Activated B cell treated with CpG ODN at 0.5 μM for 24 hours (primary cell): ENCODE results near the gene TLX2. TPM values are rescaled to one million over a fixed set of nuclear protein-coding genes. Genes with fewer than 3 reads are reported as not detected.

Experiments used
- ATAC-seq: fragments of 200-7000 bp; cut with Tn5 transposase; one replicate; pipeline ENCODE4 v1.10.0; 2021; ENCODE audit warnings: low read depth, mild to moderate bottlenecking, moderate library complexity
- CTCF ChIA-PET: fragments of 350-600 bp; sonication (Branson Sonifier 250); formaldehyde crosslinking; loops from one replicate; lab custom pipeline; 2021; ENCODE audit warnings: antibody characterized with exemption; lab: Charles Lee
- POLR2A ChIA-PET: fragments of 350-600 bp; sonication (Branson Sonifier 250); formaldehyde crosslinking; loops from one replicate; lab custom pipeline; 2021; ENCODE audit warnings: antibody characterized with exemption; lab: Charles Lee
- DNase-seq: peaks from one replicate; pipeline ENCODE4 v3.0.0; 2022
- H3K27ac Mint-ChIP-seq: one replicate; pipeline ENCODE4 v1.8.0; 2020; ENCODE audit warnings: mixed read lengths
- H3K27me3 Mint-ChIP-seq: one replicate; pipeline ENCODE4 v1.8.0; 2021; ENCODE audit warnings: mixed read lengths
- H3K36me3 Mint-ChIP-seq: one replicate; pipeline ENCODE4 v1.8.0; 2021; ENCODE audit warnings: low read depth, mixed read lengths
- H3K4me1 Mint-ChIP-seq: one replicate; pipeline ENCODE4 v1.8.0; 2021; ENCODE audit warnings: mixed read lengths
- H3K4me3 Mint-ChIP-seq: one replicate; pipeline ENCODE4 v1.8.0; 2020; ENCODE audit warnings: mild to moderate bottlenecking, mixed read lengths
- H3K9me3 Mint-ChIP-seq: one replicate; pipeline ENCODE4 v1.8.0; 2020; ENCODE audit warnings: mixed read lengths
- intact Hi-C: fragments of 100-400 bp; cut with micrococcal nuclease; formaldehyde crosslinking; loops from one replicate; pipeline ENCODE4 v1.15.1; 2024
- total RNA-seq: library from RNA; stranded (reverse); gene quantifications from 2 replicates; pipeline ENCODE4 v1.2.3, GENCODE V29; 2022
- TF ChIP-seq, protein P1 (sequence below): fragments of 200-600 bp; IDR thresholded peaks from one replicate; pipeline ENCODE4 v1.8.0; 2022; ENCODE audit warnings: antibody characterized with exemption, mild to moderate bottlenecking

Gene TLX2
- total RNA-seq, 1 donor from 2014 or later: not detected

DNA sequence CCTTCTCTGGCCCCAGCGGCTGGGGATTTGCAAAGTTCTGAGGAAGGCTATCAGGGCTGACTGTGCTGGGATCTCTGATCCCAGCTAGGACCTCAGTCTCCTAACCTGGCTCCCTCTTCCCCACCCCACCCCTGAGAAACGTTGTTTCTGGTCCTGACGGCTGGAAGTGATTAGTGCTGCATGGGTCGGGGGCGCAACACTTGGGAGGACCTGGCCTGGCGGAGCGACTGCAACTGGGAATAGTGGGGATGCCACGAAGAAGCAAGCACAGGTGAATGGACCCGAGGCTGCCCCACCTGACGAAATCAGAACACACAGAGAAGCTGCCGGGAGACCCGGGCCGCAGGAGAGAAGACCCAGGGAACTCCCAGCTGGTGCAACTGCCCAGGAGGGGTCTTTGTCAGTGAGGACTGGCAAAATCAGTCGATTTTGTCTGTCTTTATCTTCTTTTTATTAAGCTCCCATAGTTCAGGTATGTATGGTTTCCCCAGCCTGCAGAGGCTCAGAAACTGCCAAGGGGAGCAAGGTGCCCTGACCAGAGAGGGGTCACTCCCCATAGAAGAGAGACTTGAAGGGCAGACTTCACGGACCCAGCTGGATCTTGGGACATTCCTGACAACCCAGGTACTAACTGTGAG lies 14.2 kb upstream of the TLX2 start:
- Mint-ChIP-seq H3K4me1 (peaks cover 54% of the 10 kb centered on the region), H3K36me3 (peaks cover 14% of the 10 kb centered on the region), H3K27me3 (peaks cover 38% of the 10 kb centered on the region), H3K27ac (no peak overlapping the region), H3K9me3 (no peaks in the 10 kb centered on the region), H3K4me3 (peak overlapping the region; percentile 32)
- CTCF ChIA-PET: interaction anchor here (0.9 to 1.5 kb wide), 3 partner anchors 17 to 85 kb away, joined by 3 to 5 read pairs (median 3); partner anchors contain the start of genes CCDC142 and TTC31
- ATAC-seq (no peak), DNase-seq (no peak)
- intact Hi-C loops: loop anchor here (2.0 to 10.0 kb wide), 3 partner anchors 15 to 335 kb away; partner anchors contain the start of genes HK2, SEMA4F and TLX2
- POLR2A ChIA-PET: interaction anchor here (1.0 to 2.5 kb wide), 9 partner anchors 9 to 88 kb away, joined by 3 to 11 read pairs (median 4); partner anchors contain the start of genes AUP1, CCDC142, HTRA2 and MRPL53
- TF ChIP-seq, protein P1, sequence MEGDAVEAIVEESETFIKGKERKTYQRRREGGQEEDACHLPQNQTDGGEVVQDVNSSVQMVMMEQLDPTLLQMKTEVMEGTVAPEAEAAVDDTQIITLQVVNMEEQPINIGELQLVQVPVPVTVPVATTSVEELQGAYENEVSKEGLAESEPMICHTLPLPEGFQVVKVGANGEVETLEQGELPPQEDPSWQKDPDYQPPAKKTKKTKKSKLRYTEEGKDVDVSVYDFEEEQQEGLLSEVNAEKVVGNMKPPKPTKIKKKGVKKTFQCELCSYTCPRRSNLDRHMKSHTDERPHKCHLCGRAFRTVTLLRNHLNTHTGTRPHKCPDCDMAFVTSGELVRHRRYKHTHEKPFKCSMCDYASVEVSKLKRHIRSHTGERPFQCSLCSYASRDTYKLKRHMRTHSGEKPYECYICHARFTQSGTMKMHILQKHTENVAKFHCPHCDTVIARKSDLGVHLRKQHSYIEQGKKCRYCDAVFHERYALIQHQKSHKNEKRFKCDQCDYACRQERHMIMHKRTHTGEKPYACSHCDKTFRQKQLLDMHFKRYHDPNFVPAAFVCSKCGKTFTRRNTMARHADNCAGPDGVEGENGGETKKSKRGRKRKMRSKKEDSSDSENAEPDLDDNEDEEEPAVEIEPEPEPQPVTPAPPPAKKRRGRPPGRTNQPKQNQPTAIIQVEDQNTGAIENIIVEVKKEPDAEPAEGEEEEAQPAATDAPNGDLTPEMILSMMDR: no peak

DNA sequence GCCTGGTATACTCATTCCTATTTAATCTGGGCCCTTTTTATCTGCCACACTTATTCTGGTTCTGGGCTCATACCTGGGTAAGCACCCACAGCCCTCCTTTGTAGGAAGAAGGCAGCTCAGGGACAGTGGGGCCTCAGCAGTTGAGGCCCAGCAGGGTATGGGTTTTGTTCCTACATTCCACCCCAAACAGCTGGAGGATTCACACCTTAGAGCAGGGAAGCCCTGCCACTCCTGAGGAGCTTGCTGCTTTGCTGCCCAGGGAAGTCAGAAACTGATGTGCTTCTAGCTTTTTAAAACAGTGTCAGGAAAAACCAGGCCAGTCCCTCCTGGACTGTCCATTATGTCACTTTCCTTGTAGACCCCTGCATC lies 13.7 kb upstream of the TLX2 start:
- peaks cover 19% of the 10 kb centered on the region for H3K36me3 Mint-ChIP-seq
- no peaks in the 10 kb centered on the region for H3K9me3 Mint-ChIP-seq
- ChIA-PET POLR2A (interaction anchor here (0.7 to 2.5 kb wide), 8 partner anchors 8 to 87 kb away, joined by 3 to 11 read pairs (median 4); partner anchors contain the start of genes AUP1, CCDC142, HTRA2 and MRPL53), CTCF (interaction anchor here (1.1 to 1.5 kb wide), 4 partner anchors 29 to 90 kb away, joined by 3 to 5 read pairs (median 4); partner anchors contain the start of genes AUP1 and HTRA2)
- TF ChIP-seq, protein P1: no peak
- peaks cover 38% of the 10 kb centered on the region for H3K27me3 Mint-ChIP-seq
- ATAC-seq (no peak), DNase-seq (no peak)
- H3K4me3 Mint-ChIP-seq: no peak overlapping the region
- intact Hi-C loops: loop anchor here (10.0 kb wide), 2 partner anchors 154 to 334 kb away; partner anchors contain the start of genes HK2 and SEMA4F
- no peak overlapping the region for H3K27ac Mint-ChIP-seq
- peaks cover 59% of the 10 kb centered on the region for H3K4me1 Mint-ChIP-seq

DNA sequence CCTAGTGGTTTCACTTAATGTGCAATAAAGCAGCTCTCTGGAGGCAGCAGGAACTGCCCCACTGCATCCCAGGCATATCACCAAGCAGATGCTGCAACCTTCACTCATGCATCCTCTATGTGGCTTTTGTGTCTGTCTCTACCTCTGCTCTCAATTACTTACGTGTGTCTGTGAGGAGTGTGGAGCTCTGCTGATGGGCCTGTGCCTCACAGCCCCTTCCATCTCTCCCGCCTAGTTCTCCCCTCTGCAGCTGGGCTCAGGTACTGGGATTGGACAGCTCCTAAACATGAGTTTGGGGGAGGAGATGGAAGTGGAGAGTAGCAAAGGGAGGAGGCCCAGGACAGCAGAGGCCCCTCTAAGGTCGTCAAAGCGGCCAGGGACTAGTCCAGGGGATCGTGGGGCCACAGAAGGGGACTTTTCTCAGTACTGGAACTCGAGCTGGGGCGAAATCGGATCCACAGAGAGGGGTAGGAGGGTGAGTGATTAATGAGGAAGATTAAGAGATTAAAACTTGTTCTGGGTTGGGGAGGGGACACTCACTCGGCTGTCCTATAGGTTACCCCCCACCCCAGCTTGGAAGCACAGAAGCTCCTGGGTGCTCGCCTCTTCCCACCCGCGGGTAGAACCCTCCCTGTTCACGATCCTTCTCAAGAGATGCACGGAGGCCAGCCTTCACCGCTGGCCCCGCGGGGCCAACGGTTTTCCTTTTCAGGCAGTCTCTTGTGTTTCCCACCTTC lies 12.7 kb upstream of the TLX2 start:
- POLR2A ChIA-PET: interaction anchor here (0.6 to 2.3 kb wide), 6 partner anchors 11 to 96 kb away, joined by 3 to 10 read pairs (median 4); partner anchors contain the start of genes AUP1, CCDC142, HTRA2 and MRPL53
- Mint-ChIP-seq H3K36me3 (peaks cover 22% of the 10 kb centered on the region), H3K9me3 (no peaks in the 10 kb centered on the region), H3K4me3 (peak overlapping the region; percentile 81), H3K27ac (no peak overlapping the region), H3K27me3 (peaks cover 38% of the 10 kb centered on the region), H3K4me1 (peaks cover 62% of the 10 kb centered on the region)
- intact Hi-C loops: loop anchor here (10.0 kb wide), 2 partner anchors 153 to 333 kb away; partner anchors contain the start of genes HK2 and SEMA4F
- ATAC-seq (no peak), DNase-seq (no peak)
- CTCF ChIA-PET: interaction anchor here (1.1 to 1.4 kb wide), 3 partner anchors 28 to 89 kb away, joined by 3 to 4 read pairs (median 3); partner anchors contain the start of genes AUP1 and HTRA2
- TF ChIP-seq, protein P1: no peak

DNA sequence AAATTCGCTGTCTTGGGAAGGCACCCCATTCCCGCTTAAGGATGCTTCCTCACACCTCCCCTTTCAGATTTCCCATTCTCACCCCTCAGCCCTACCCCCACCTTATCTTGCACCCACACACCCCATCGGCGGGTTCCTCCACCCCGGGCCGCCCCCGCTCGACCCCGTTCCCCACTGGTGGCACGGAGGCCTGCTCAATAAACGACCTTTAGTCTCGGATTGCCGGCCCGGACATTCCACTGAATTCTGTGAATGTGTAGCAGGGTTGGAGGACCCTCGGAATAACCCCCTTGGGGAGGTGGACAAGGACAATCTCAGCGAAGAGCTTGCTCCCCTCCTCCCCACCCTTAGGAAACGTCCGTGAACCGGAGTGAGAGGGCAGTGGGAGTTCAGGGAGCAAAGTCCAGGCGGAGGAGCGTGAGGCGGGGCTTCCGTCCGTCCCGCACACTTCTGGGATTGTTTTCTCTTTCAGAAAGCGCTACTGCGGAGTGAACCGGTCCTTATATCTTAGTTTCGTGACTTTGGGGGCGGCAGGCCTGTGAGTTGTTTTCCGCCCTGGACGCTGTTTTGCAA lies 12.0 kb upstream of the TLX2 start:
- TF ChIP-seq, protein P1: no peak
- intact Hi-C loops: loop anchor here (10.0 kb wide), 2 partner anchors 153 to 333 kb away; partner anchors contain the start of genes HK2 and SEMA4F
- DNase-seq (no peak), ATAC-seq (no peak)
- peak overlapping the region; percentile 81 for H3K4me3 Mint-ChIP-seq
- H3K9me3 Mint-ChIP-seq: no peaks in the 10 kb centered on the region
- peaks cover 27% of the 10 kb centered on the region for H3K36me3 Mint-ChIP-seq
- peaks cover 69% of the 10 kb centered on the region for H3K4me1 Mint-ChIP-seq
- ChIA-PET POLR2A (interaction anchor here (1.1 to 2.3 kb wide), 3 partner anchors 10 to 27 kb away, joined by 3 to 10 read pairs (median 4); partner anchors contain the start of genes AUP1 and HTRA2), CTCF (no interaction called here)
- H3K27me3 Mint-ChIP-seq: peaks cover 38% of the 10 kb centered on the region
- H3K27ac Mint-ChIP-seq: peak overlapping the region; percentile 61
